Small intestine (tissue), 7 donors: ENCODE results near the gene PLXNB2. TPM values are rescaled to one million over a fixed set of nuclear protein-coding genes. Genes with fewer than 3 reads are reported as not detected.
"Not testable (repeated sequence)": the region's sequence is repeated elsewhere in the genome, so short reads cannot be mapped to it uniquely, and the experiment has no call there.

Source experiments
- DNase-seq, 2 donors: peaks; one replicate each; pipeline versions ENCODE4 v3.0.0 to v3.0.0-alpha.2; 2013
- FAIRE-seq: peaks from 2 replicates; lab custom pipeline; 2012; peaks lifted over from hg19 to GRCh38; lab: Jason Lieb, UNC
- H3K27ac ChIP-seq, 3 donors: one replicate each; pipeline ENCODE4 v1.5.1; 2013; ENCODE audit warnings: low read length in 2 of 3, mild to moderate bottlenecking in 2 of 3, control low read depth in 1 of 3, inconsistent platforms in 1 of 3, low read depth in 1 of 3, moderate library complexity in 1 of 3
- H3K27me3 ChIP-seq, 3 donors: one replicate each; pipeline ENCODE4 v1.6.1; 2013; ENCODE audit warnings: low read length in 3 of 3, inconsistent platforms in 1 of 3; ENCODE audit not compliant: control insufficient read depth in 3 of 3, insufficient read depth in 3 of 3
- H3K36me3 ChIP-seq, 3 donors: one replicate each; pipeline ENCODE4 v1.6.1; 2013; ENCODE audit warnings: low read length in 3 of 3, inconsistent platforms in 1 of 3, low read depth in 1 of 3, mild to moderate bottlenecking in 1 of 3, moderate library complexity in 1 of 3; ENCODE audit not compliant: control insufficient read depth in 3 of 3, insufficient read depth in 2 of 3
- H3K4me1 ChIP-seq, 3 donors: one replicate each; pipeline ENCODE4 v1.6.1; 2013; ENCODE audit warnings: low read length in 2 of 3, inconsistent platforms in 1 of 3, low read depth in 1 of 3, mild to moderate bottlenecking in 1 of 3, moderate library complexity in 1 of 3; ENCODE audit not compliant: control insufficient read depth in 3 of 3, insufficient read depth in 2 of 3
- H3K4me3 ChIP-seq, 3 donors: one replicate each; pipeline ENCODE4 v1.5.1; 2013; ENCODE audit warnings: low read length in 3 of 3, control low read depth in 1 of 3, inconsistent platforms in 1 of 3, low read depth in 1 of 3, mild to moderate bottlenecking in 1 of 3, moderate library complexity in 1 of 3
- H3K9me3 ChIP-seq, 2 donors: one replicate each; pipeline ENCODE4 v1.6.1; 2013; ENCODE audit warnings: low read depth in 1 of 2, low read length in 1 of 2; ENCODE audit not compliant: control insufficient read depth in 2 of 2, insufficient read depth in 1 of 2
- WGBS, 3 donors: extraction: QIAGEN DNeasy Blood & Tissue Kit; methylation state at CpG; one replicate each; pipeline ENCODE4 v1.1.7; 2013; 5-methylcytosine and 5-hydroxymethylcytosine counted together
- polyA plus RNA-seq, 4 donors: library from polyadenylated mRNA; stranded (reverse) in 3 of 4; unstranded in 1 of 4; fragments of 200-250 nt in 3 of 4; fragments of 120-200 nt in 1 of 4; gene quantifications; one replicate each; pipeline versions ENCODE4 v1.2.1 to v1.2.3, GENCODE V29; 2013
- donor health status: healthy with polysubstance abuse.
- donor health status: control.
- donor health status: control.
- donor health status: Bipolar disorder and iron deficiency.
- donor health status: healthy.

Gene PLXNB2
- polyA plus RNA-seq, 4 donors, result 70.3 to 179 (median 95.2) TPM

DNA sequence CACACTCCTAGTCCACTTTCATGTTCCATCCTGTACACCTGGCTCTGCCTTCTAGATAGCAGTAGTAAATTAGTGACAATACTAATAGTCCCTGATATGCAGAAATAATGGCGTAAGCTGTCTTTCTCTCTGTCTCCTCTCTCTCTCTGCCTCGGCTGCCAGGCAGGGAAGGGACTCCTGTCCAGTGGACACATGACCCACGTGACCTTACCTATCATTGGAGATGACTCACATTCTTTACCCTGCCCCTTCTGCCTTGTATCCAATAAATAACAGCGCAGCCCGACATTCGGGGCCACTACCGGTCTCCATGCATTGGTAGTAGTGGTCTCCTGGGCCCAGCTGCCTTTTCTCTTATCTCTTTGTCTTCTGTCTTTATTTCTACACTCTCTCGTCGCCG lies 33.7 kb downstream of the PLXNB2 start:
- FAIRE-seq, H3K9me3 ChIP-seq, H3K4me3 ChIP-seq, H3K27ac ChIP-seq, DNase-seq: not testable (repeated sequence)
- peaks cover 12 to 51% (median 16%) of the 10 kb centered on the region in 3 donors for H3K36me3 ChIP-seq
- H3K27me3 ChIP-seq, result peaks cover 0 to 23% (median 0%) of the 10 kb centered on the region in 3 donors
- H3K4me1 ChIP-seq, result peaks cover 2 to 17% (median 8%) of the 10 kb centered on the region in 3 donors
- 80 to 85% (median 83%) methylated on average over 9 to 10 of the region's 10 CpGs for WGBS, 3 donors

GRCh38 chr22:50273352-50273751 lies 34.1 kb downstream of the PLXNB2 start:
- H3K9me3 ChIP-seq, H3K4me3 ChIP-seq, FAIRE-seq, H3K27ac ChIP-seq, DNase-seq: not testable (repeated sequence)
- peaks cover 0 to 28% (median 0%) of the 10 kb centered on the region in 3 donors for H3K27me3 ChIP-seq
- WGBS, 3 donors, result 33 to 60% (median 47%) methylated on average over 10 to 11 of the region's 11 CpGs
- H3K4me1 ChIP-seq, result peaks cover 2 to 17% (median 8%) of the 10 kb centered on the region in 3 donors
- peaks cover 12 to 47% (median 15%) of the 10 kb centered on the region in 3 donors for H3K36me3 ChIP-seq

- Histone ChIP-seq H3K4me1 (peaks cover 2 to 23% (median 8%) of the 10 kb centered on the region in 3 donors), H3K36me3 (peaks cover 5 to 36% (median 11%) of the 10 kb centered on the region in 3 donors), H3K4me3 (no peak overlapping the region), H3K27ac (no peak overlapping the region), H3K9me3 (no peaks in the 10 kb centered on the region), H3K27me3 (peaks cover 0 to 36% (median 0%) of the 10 kb centered on the region in 3 donors)
- DNase-seq (no peak), FAIRE-seq (no peak)
- 42 to 54% (median 43%) methylated on average over 17 to 26 of the region's 26 CpGs for WGBS, 3 donors
Observed at GRCh38 chr22:50272044-50272802, 35.2 kb downstream of the PLXNB2 start.

DNA sequence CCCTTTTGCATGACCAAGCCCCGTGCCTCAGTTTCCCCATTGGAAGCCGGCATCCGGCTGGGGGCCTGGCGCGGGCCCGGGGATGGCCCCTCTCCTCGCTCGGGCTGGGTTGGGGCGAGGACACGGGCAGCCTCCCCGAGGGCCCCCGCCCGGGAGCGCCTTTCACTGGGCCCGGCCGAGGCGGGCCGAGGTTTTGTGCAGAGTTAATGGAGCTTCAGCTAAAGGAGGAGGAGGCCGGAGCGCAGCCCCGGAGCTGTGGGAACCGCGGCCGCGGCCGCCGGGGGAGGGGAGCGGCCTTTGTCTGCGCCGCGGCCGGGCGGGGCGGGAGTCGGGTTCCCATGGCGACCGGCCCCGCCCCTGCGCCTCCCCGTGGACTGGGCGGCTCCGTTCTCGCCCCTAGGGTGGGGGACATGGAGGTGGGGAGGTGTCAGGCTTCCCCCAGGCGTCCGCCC lies 35.9 kb downstream of the PLXNB2 start:
- Histone ChIP-seq H3K4me3 (peak overlapping the region; percentile 8 to 48 (median 36)), H3K36me3 (peaks cover 3 to 29% (median 8%) of the 10 kb centered on the region in 3 donors), H3K4me1 (peaks cover 2 to 24% (median 8%) of the 10 kb centered on the region in 3 donors), H3K27me3 (peaks cover 0 to 43% (median 0%) of the 10 kb centered on the region in 3 donors), H3K27ac (no peak overlapping the region), H3K9me3 (no peaks in the 10 kb centered on the region)
- peak; percentile 60 to 63 for DNase-seq
- no peak for FAIRE-seq
- WGBS, 3 donors, result 0 to 1% (median 0%) methylated on average over 8 to 45 of the region's 45 CpGs

GRCh38 chr22:50270666-50271394 lies 36.6 kb downstream of the PLXNB2 start:
- Histone ChIP-seq H3K9me3 (no peaks in the 10 kb centered on the region), H3K36me3 (peaks cover 0 to 22% (median 4%) of the 10 kb centered on the region in 3 donors), H3K27me3 (peaks cover 0 to 50% (median 0%) of the 10 kb centered on the region in 3 donors), H3K4me1 (peaks cover 2 to 24% (median 8%) of the 10 kb centered on the region in 3 donors), H3K27ac (peak overlapping the region in 1 of 3 donors; percentile 46), H3K4me3 (peak overlapping the region; percentile 35 to 53 (median 48))
- FAIRE-seq (no peak), DNase-seq (peak; percentile 42 to 84)
- WGBS, 3 donors, result 1 to 4% (median 2%) methylated on average over 53 of the region's 53 CpGs

DNA sequence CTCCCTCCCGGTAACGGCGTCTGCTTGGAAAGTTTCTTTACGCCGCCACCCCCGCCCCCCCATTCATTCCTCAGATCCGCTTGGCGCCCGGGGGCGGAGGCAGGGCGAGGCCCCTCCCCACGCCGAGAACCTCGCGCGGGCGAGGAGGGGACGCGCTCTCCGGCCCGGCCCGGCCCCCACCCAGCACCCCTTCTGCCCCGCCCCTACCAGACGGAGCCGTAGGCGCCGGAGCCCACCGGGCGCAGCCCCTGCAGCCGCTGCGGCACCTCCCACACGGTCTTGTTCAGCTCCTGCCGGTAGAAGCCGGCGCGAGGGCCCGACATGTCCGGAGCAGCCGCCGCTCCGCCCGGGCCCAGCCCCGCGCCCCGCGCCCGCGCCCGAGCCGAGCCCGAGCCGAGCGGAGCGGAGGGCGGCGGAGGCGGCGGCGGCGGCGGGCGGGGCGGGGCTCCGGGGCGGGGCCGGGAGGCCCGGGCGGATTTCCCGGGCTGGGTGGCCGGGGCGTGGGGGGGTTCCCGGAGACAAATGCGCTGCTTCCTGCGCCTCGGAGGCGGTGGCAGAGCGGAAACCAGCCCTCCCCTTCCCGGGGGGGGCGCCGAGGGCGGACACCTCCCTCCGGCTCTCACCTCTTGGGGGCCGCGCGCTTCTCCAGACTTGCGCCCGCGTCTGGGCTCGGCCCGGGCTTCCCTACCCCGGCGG lies 37.3 kb downstream of the PLXNB2 start, which contains the start of gene MAPK11:
Gene MAPK11, minus strand, starts transcription at position 411 of the 696 bp plus-strand sequence. Its CDS starts 88 bp downstream, at position 323.
- peaks cover 0 to 50% (median 0%) of the 10 kb centered on the region in 3 donors for H3K27me3 ChIP-seq
- DNase-seq, result peak in 1 of 2 donors; percentile 35
- H3K9me3 ChIP-seq, result no peaks in the 10 kb centered on the region
- peaks cover 0 to 15% (median under 1%) of the 10 kb centered on the region in 3 donors for H3K36me3 ChIP-seq
- FAIRE-seq, result no peak
- peak within 1 kb of the TSS; percentile 35 to 53 (median 48) for H3K4me3 ChIP-seq
- H3K4me1 ChIP-seq, result peaks cover 2 to 24% (median 8%) of the 10 kb centered on the region in 3 donors
- 0 to 1% (median 1%) methylated on average over 32 to 92 of the region's 92 CpGs for WGBS, 3 donors
- peak within 1 kb of the TSS in 1 of 3 donors; percentile 46 for H3K27ac ChIP-seq

DNA sequence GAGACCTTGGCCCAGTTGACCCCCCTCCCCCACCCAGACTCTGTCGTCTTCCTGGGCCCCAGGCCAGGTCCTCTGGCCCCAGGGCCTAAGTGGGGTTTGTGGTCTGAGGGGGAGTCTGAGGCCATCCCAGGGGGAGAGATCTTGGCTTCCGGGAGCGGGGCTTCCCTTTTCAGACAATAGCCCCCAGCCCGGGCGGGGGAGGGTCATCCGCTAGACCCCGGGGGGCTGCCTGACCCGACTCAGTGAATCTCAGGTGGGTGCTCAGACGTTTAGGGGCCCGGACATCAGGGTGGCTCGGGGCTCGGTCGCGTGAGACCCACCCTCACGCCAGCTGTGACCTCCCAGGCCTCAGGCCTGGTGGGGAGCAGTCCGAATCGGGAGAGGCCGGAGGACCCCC lies 37.9 kb downstream of the PLXNB2 start:
- FAIRE-seq, result no peak

More for the DNA sequence above, 37.9 kb downstream of the PLXNB2 start:
- H3K4me3 ChIP-seq, result peak overlapping the region; percentile 15 to 53 (median 35)
- no peaks in the 10 kb centered on the region for H3K9me3 ChIP-seq
- H3K27me3 ChIP-seq, result peaks cover 0 to 53% (median 0%) of the 10 kb centered on the region in 3 donors
- peaks cover 0 to 11% (median 0%) of the 10 kb centered on the region in 3 donors for H3K36me3 ChIP-seq
- H3K4me1 ChIP-seq, result peaks cover 2 to 24% (median 8%) of the 10 kb centered on the region in 3 donors
- 10 to 15% (median 10%) methylated on average over 17 to 18 of the region's 18 CpGs for WGBS, 3 donors
- H3K27ac ChIP-seq, result no peak overlapping the region
- DNase-seq, result no peak
